DOHH2 (cell line): ENCODE results near the gene MAB21L3.

Experiments used
- CTCF ChIP-seq: fragments of 200-600 bp; sonication (generic); IDR thresholded peaks from one replicate; pipeline ENCODE4 v1.5.1; 2014; ENCODE audit warnings: antibody characterized with exemption, mild to moderate bottlenecking, low read depth, low read length; ENCODE audit not compliant: poor library complexity, severe bottlenecking
- EZH2phosphoT487 ChIP-seq: fragments of 200-600 bp; sonication (generic); IDR thresholded peaks from 2 replicates; pipeline ENCODE4 v1.6.1; 2017; ENCODE audit warnings: borderline replicate concordance, mild to moderate bottlenecking, antibody characterized with exemption, low read length, moderate library complexity, mixed read lengths

GRCh38 chr1:116096013-116096618, 15.1 kb upstream of the MAB21L3 start:
- no peak for TF ChIP-seq CTCF
- no peak for TF ChIP-seq EZH2phosphoT487
